Superior temporal gyrus (tissue), 1 donor: ENCODE measurements around the gene CXXC4.

Experiments
- DNase-seq: peaks from one replicate; pipeline ENCODE4 v3.0.0-alpha.2; 2016; ENCODE audit errors: extremely low spot score

The CXXC4 gene

GRCh38 chr4:104494822-104495559, at the start of gene CXXC4:
CXXC4 (minus strand) TSS chr4:104494894; CDS start chr4:104491802, 3,092 bp downstream.
- DNase-seq: peak; percentile 83

DNA sequence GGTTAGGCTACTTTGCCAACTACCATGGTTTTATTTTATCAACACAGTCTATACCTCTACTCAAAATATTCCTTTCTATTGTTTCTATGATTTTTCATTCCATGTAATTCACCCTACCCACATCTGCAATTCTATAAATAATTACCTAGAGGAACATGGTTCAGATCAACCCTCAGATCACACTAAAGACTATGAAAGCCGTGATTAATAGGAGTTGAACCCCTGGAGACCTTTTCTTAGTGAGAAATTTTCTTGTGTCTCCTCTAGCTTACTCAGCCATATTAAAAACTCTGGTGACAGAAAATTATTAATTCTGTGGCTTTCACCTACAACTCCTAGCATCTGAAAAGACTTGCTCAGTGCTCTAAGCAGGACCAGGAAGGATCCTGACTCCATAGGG, 38.5 kb upstream of the CXXC4 start:
- no peak for DNase-seq

- DNase-seq: no peak
These were observed 38.0 kb upstream of the CXXC4 start for GRCh38 chr4:104532677-104533076.

DNA sequence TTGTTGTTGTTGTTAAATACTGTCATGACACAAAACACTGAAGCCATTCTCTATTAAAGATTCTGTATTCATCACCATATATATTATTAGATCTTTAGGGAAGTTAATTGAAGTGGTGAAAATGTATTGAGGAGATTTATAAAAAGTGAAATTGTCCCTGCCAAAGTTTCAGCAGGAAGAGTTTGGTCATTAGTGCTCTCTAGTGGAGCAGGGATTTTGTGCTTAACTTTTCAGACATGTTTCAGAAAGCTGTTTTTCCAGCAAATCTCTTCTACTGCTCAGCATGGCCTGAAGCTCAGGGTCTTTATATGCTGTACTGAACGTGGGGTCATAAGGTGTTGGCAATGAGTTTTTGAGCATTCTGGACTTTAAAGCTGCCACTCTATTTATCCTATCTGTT, 36.7 kb upstream of the CXXC4 start:
- peak; percentile 76 for DNase-seq

GRCh38 chr4:104530426-104530825, 35.7 kb upstream of the CXXC4 start:
- no peak for DNase-seq

GRCh38 chr4:104524591-104524990, 29.9 kb upstream of the CXXC4 start:
- no peak for DNase-seq

DNA sequence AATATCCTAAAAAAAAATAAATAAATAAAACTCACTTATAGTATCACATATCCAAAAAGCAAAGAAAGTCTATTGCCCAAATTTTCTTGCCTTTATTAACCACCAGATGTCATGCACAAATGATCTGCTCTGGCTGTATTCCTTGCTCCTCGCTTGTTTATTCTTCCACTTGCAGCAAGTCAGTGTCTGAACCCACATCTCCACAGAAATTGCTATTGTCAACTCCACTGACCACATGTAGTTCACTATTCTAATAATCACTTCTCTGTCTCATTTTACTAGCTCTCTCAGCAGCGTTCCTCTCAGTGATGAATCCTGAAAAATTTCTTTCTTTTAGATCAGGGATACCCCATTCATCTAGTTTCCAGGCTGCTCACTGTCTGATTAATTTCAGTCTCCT, 29.3 kb upstream of the CXXC4 start:
- DNase-seq: peak; percentile 46

DNA sequence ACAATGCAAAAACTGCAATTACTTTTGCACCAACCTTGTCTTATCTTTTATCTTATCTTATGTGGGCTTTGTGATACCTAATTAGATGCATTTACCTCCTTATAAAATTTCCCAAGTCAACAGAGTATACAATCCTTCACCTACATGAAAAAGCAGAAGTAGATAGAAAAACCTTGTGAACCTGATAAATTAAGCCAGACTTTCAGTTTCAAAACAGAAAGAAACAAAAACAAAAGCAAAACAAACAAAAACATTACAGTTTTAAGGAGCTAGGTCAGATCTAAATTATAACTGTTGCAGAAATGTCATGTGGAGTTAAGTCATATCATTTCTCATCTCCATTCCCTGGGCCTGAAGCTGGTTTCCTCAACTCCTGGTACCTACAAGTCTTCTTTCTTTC, 24.9 kb upstream of the CXXC4 start:
- no peak for DNase-seq

DNA sequence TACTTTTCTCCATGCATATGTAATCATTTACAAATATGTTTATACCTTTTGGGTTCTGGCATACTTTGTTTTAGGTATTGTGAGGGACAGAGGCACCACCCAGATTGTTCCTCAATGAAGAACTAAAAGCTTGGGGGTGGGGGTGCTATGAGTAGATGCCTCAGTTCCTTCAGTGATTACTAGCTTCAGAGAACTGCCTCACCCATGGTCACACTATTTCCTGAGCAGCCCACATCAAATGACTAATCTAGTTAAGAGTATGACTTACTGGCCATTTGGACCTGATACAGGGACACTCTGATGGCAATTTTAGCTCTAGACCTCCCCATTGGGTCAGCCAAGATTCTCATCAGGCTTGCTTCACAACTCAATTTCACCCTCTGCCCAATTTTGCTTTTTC, 22.2 kb upstream of the CXXC4 start:
- no peak for DNase-seq

GRCh38 chr4:104508224-104508623, 13.5 kb upstream of the CXXC4 start:
- no peak for DNase-seq

- no peak for DNase-seq
These were observed 12.4 kb upstream of the CXXC4 start for GRCh38 chr4:104507112-104507511.

DNA sequence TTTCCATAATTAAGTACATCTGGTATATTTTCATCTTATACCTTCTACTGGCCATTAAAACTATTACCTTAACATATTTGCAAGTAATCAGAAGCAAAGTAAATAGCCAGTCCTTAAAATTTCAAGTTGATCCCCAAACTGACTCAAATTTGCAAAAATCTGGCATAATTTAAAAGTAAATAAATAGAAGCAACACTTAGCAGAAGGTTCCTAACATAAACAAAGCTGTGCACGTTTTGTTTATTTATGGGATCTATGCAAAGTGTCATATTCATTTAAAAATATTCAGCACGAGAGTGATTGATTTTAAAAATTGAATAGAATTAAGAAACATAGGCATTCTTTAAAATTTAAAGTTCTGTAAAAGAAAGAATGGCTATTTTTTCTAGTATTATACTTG, 9.8 kb upstream of the CXXC4 start:
- DNase-seq: no peak

GRCh38 chr4:104502471-104502870, 7.8 kb upstream of the CXXC4 start:
- DNase-seq: no peak

DNA sequence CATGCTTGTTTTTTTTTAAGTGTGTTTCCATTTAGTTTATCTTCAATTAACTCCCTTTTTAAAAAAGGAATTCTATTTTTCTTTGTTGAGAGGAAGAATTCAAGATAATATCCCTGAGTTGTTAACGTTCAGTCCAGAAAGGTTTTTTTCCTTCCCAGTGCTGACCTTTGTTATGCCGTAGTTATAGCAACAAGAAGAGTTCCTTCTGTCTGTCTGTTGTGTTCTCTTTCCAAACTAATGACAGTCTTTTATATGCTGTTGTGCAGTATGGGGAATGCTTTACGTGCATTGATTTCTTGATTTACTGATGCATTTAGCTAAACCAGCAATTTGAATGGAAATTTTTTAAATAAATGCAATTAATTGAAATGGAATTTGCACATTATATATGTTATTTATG, 6.6 kb upstream of the CXXC4 start:
- no peak for DNase-seq

GRCh38 chr4:104500442-104500841, 5.7 kb upstream of the CXXC4 start:
- DNase-seq: no peak

- DNase-seq: no peak
These were observed 509 bp downstream of the CXXC4 start for GRCh38 chr4:104494185-104494584.

DNA sequence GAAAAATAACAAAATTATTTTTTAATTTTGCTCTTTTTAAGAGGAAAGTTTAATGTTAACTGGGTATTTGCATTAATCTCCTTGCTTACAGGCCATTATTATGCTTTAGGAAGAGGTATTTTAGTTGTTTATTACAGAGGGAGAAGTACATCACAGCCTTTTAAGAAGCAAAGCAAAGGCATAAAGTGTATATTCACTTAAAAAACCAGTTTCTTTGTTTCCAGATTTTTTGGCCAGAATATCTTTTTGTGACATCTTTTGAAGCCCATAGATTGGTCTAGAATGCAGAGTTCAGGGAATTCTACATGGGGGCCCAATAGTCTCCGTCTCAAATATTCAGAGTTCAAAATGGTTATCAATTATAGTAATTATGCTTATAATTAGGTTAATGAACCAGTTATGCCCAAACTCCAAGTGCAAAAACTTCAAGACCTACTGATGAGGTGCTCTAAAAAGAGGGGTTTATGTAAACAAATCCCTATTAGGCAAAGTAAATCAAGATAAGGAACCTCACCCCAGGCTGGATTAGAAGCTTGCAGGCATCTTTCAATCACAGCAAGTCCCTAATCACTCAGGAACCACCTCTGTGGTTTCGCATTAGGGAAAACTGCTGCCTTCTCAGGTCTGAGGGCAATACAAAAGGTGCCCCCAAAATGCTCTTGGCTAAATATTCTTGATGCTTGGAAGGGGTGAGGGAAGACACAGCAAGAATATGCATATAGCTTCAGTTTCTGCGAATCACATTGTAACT, 1.4 kb downstream of the CXXC4 start:
- DNase-seq: peak; percentile 80

DNA sequence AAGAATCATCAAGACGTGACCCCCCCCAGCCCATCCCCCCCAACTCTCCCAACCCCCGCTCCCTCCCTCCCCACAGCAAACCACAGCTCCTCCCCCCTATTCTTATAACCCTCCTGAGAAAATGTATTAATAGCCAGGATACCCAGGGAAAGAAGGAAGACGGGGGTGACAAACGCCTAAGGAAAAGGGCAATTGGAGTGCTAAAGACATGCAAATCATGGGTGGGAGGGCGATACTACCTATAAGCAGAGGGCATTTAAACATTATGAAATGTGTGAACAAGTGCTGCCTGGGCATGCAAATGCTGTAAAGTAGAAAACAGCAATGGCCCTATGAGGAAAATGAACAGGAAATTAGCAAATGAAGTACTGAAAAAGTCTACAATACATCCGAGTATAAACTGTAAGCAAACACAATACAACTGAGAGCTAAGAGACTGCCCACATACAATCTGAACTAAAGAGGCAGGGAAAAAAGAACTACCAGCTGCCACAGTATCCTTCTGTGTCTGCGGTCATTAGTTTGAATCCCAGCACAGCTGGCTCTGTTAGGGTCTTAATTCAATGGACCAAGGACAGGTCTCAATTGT, 2.4 kb downstream of the CXXC4 start:
- DNase-seq: peak; percentile 78

- DNase-seq: peak; percentile 63
These were observed 3.1 kb downstream of the CXXC4 start for GRCh38 chr4:104491481-104492182.

DNA sequence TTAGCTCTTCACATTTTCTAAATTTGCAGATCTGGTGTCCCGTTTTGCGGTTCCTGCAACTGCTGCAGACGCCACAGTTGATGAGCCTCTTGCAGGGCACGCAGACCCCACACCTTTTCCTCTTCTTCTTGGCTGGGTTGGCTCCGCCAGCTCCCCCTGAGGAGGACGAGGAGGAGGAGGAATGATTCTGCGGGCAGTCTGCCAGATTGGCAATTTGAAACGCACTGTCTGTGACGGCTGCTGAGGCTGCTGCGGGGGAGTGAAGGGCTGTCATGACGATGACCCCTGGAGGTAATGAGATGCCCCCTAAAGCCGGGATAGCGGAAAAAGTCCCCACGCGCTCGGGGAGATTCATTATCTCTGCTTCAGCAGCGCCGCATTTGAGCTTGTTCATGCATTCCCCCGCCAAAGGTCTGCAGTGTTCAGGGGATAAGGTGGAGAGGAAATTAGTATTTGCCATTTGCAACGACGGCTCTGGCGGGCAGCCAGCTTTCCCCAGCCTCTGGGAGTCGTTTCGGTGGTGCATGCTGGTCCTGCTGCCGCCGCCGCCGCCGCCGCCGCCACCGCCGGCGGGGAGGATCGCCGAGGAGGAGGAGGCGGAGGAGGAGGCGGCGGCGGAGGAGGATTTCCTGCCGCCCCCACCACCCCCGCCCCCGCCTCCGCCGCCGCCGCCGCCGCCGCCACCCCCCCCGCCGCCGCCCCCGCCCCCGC, 3.8 kb downstream of the CXXC4 start:
- DNase-seq: peak; percentile 75

DNA sequence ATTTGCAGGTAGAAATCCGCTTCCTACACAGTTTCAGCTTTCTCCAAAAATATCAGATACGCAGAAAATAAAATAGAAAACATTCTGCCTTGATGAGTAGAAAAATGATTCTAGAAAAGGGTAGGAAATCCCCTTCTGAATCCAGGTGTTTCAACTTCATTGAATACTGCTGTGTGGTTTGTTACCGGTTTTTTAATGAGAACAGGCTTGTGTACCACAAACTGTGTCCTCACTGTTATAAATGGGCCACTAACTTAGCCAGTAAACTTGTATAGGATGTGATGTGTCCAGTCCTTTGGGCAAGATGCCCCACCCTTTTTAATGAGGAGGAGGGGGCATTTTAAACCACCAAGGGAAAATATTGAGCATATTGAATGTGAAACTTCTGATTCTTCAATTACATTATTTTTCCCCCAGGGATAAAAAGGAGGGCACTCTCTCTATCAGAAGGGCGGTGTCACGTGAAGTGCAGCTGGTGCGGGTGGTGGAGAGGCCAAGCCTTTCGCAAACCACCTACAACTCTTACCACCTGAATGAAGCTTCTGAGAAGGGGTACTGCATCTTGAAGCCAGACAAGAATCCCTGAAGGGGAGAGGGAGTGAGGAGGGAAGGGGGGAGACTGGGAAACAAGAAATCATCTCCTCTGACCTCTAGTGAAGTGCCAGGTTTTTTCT, 4.5 kb downstream of the CXXC4 start:
- peak; percentile 78 for DNase-seq
